Trophoblast cell (in vitro differentiated cells and primary cell): ENCODE data around the gene PRDX5.
A peak's percentile ranks its signal among the peaks of the same experiment; 100 is the strongest.
"Not testable (repeated sequence)": the region's sequence is repeated elsewhere in the genome, so short reads cannot be mapped to it uniquely, and the experiment has no call there.

Source experiments
- DNase-seq, 2 donors: peaks; one replicate each; pipeline ENCODE4 v3.0.0-alpha.2; 2016
- H2AFZ ChIP-seq: 2 replicates; pipeline ENCODE4 v1.6.1; 2013; ENCODE audit warnings: low read length, moderate library complexity, mild to moderate bottlenecking; ENCODE audit not compliant: insufficient read depth, poor library complexity
- H2AK5ac ChIP-seq: 2 replicates; pipeline ENCODE4 v1.6.1; 2013; ENCODE audit warnings: mild to moderate bottlenecking, low read length
- H2BK120ac ChIP-seq: 2 replicates; pipeline ENCODE4 v1.6.1; 2013; ENCODE audit warnings: low read length, mild to moderate bottlenecking, moderate library complexity; ENCODE audit not compliant: insufficient read depth, poor library complexity
- H2BK12ac ChIP-seq: 2 replicates; pipeline ENCODE4 v1.6.1; 2013; ENCODE audit warnings: mild to moderate bottlenecking, low read length, moderate library complexity
- H2BK5ac ChIP-seq: 2 replicates; pipeline ENCODE4 v1.6.1; 2013; ENCODE audit warnings: low read length, low read depth, moderate library complexity, mild to moderate bottlenecking; ENCODE audit not compliant: poor library complexity
- H3K14ac ChIP-seq: 2 replicates; pipeline ENCODE4 v1.6.1; 2013; ENCODE audit warnings: mild to moderate bottlenecking, low read length
- H3K18ac ChIP-seq: 2 replicates; pipeline ENCODE4 v1.6.1; 2013; ENCODE audit warnings: mild to moderate bottlenecking, low read length
- H3K23ac ChIP-seq: 2 replicates; pipeline ENCODE4 v1.6.1; 2013; ENCODE audit warnings: low read length
- H3K27ac ChIP-seq: 2 replicates; pipeline ENCODE4 v1.5.1; 2013; ENCODE audit warnings: low read depth, mild to moderate bottlenecking, inconsistent platforms, low read length, moderate library complexity
- H3K27me3 ChIP-seq: 2 replicates; pipeline ENCODE4 v1.6.1; 2013; ENCODE audit warnings: inconsistent platforms, mild to moderate bottlenecking, low read length, moderate library complexity; ENCODE audit not compliant: insufficient read depth
- H3K36me3 ChIP-seq, 2 experiments: 1 replicate in 1 of 2; 2 replicates in 1 of 2; pipeline ENCODE4 v1.6.1; 2013; ENCODE audit warnings: low read length in 2 of 2, mild to moderate bottlenecking in 2 of 2, moderate library complexity in 1 of 2; ENCODE audit not compliant: insufficient read depth in 2 of 2, control insufficient read depth in 1 of 2
- H3K4ac ChIP-seq: 2 replicates; pipeline ENCODE4 v1.6.1; 2013; ENCODE audit warnings: low read depth, mild to moderate bottlenecking, low read length, moderate library complexity
- H3K4me1 ChIP-seq, 2 experiments: 1 replicate in 1 of 2; 2 replicates in 1 of 2; pipeline ENCODE4 v1.6.1; 2013; ENCODE audit warnings: low read length in 2 of 2, mild to moderate bottlenecking in 2 of 2, moderate library complexity in 1 of 2; ENCODE audit not compliant: insufficient read depth in 2 of 2, control insufficient read depth in 1 of 2
- H3K4me2 ChIP-seq: 2 replicates; pipeline ENCODE4 v1.6.1; 2013; ENCODE audit warnings: inconsistent platforms, mild to moderate bottlenecking, low read length, moderate library complexity
- H3K4me3 ChIP-seq: 2 replicates; pipeline ENCODE4 v1.5.1; 2013; ENCODE audit warnings: mild to moderate bottlenecking, low read depth, low read length, inconsistent platforms
- H3K79me1 ChIP-seq: one replicate; pipeline ENCODE4 v1.6.1; 2013; ENCODE audit warnings: low read length
- H3K79me2 ChIP-seq: 2 replicates; pipeline ENCODE4 v1.6.1; 2013; ENCODE audit warnings: low read length, mild to moderate bottlenecking; ENCODE audit not compliant: control insufficient read depth, insufficient read depth, poor library complexity
- H3K9ac ChIP-seq: 2 replicates; pipeline ENCODE4 v1.6.1; 2013; ENCODE audit warnings: mild to moderate bottlenecking, low read length
- H3K9me3 ChIP-seq: 2 replicates; pipeline ENCODE4 v1.6.1; 2013; ENCODE audit warnings: low read depth, mild to moderate bottlenecking, control low read depth, inconsistent platforms, low read length; ENCODE audit not compliant: insufficient read depth
- H4K12ac ChIP-seq: 2 replicates; pipeline ENCODE4 v1.6.1; 2013; ENCODE audit warnings: low read depth, mild to moderate bottlenecking, low read length, moderate library complexity
- H4K8ac ChIP-seq: 2 replicates; pipeline ENCODE4 v1.6.1; 2013; ENCODE audit warnings: low read depth, mild to moderate bottlenecking, low read length, moderate library complexity
- H4K91ac ChIP-seq: one replicate; pipeline ENCODE4 v1.6.1; 2013; ENCODE audit warnings: low read depth, mild to moderate bottlenecking, low read length, moderate library complexity
- WGBS: extraction: QIAGEN DNeasy Blood & Tissue Kit; methylation state at CpG from one replicate; pipeline ENCODE4 v1.1.7; 2013; ENCODE audit warnings: missing lambda C conversion rate; ENCODE audit not compliant: insufficient read length, insufficient coverage; ENCODE audit errors: extremely low coverage; 5-methylcytosine and 5-hydroxymethylcytosine counted together

The PRDX5 gene

DNA sequence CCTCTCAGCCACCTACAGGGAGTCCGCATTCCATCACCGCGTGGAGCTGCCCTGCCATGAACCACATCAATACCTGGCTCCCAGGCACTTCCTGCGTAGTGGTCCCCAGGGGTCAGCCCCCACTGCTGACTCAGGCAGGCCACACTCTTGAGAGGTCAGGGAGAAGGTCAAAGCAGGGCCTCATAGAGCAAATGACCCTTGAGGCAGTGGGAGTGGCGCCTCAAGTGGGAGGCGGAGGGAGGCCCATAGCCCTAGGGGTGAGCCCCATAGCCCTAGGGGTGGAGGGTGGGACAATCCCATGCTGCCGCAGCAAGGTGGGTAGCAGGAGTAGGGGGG, 5.0 kb downstream of the PRDX5 start:
- H2AFZ ChIP-seq: no peak overlapping the region
- H4K12ac ChIP-seq: no peak overlapping the region
- H3K79me1 ChIP-seq: peaks cover 8% of the 10 kb centered on the region
- no peak overlapping the region for H2AK5ac ChIP-seq
- no peaks in the 10 kb centered on the region for H3K9me3 ChIP-seq
- H2BK12ac ChIP-seq: no peak overlapping the region
- H2BK120ac ChIP-seq: no peak overlapping the region
- H3K27me3 ChIP-seq: no peaks in the 10 kb centered on the region
- H3K36me3 ChIP-seq: peaks cover 29 to 30% of the 10 kb centered on the region in 2 experiments
- no peak overlapping the region for H2BK5ac ChIP-seq
- no peak overlapping the region for H3K23ac ChIP-seq
- no CpG with 5 or more reads among the region's 7 CpGs for WGBS
- H4K8ac ChIP-seq: no peak overlapping the region
- no peak overlapping the region for H4K91ac ChIP-seq
- H3K14ac ChIP-seq: no peak overlapping the region
- DNase-seq: no peak
- H3K4me1 ChIP-seq: peaks cover 15 to 19% of the 10 kb centered on the region in 2 experiments
- no peak overlapping the region for H3K4ac ChIP-seq
- no peak overlapping the region for H3K4me2 ChIP-seq
- H3K18ac ChIP-seq: no peak overlapping the region
- H3K27ac ChIP-seq: no peak overlapping the region
- H3K4me3 ChIP-seq: no peak overlapping the region
- peaks cover 5% of the 10 kb centered on the region for H3K79me2 ChIP-seq
- no peak overlapping the region for H3K9ac ChIP-seq

DNA sequence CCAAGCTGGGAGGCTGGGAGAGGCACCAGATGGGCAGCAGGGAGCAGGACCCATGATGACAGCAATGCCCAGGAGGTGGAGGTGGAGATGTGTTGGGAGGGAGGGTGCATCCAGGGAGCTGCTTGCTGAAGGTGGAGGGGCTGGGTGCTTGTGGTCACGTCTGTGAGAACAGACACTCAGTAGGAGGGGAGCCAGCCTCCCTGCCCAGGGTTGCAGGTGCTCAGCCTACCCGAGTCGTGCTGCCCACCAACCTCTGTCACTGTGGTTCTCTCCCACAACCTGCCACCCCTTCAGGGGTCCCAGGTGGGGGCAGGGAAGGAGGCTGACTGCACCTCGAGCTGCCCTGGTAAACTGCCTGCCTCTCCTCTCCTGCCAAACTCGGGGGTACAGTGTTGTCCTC, 5.5 kb downstream of the PRDX5 start:
- no peak overlapping the region for H3K4ac ChIP-seq
- no peak for DNase-seq
- no peak overlapping the region for H3K18ac ChIP-seq
- H2BK12ac ChIP-seq: no peak overlapping the region
- H3K4me1 ChIP-seq: peaks cover 15 to 19% of the 10 kb centered on the region in 2 experiments
- H3K27ac ChIP-seq: no peak overlapping the region
- no peak overlapping the region for H4K12ac ChIP-seq
- no peak overlapping the region for H3K4me2 ChIP-seq
- H2BK120ac ChIP-seq: no peak overlapping the region
- no peak overlapping the region for H2AK5ac ChIP-seq
- no peaks in the 10 kb centered on the region for H3K27me3 ChIP-seq
- no CpG with 5 or more reads among the region's 5 CpGs for WGBS
- no peak overlapping the region for H4K8ac ChIP-seq
- H3K79me1 ChIP-seq: peaks cover 4% of the 10 kb centered on the region
- H3K14ac ChIP-seq: no peak overlapping the region
- no peak overlapping the region for H2BK5ac ChIP-seq
- no peak overlapping the region for H3K23ac ChIP-seq
- no peak overlapping the region for H2AFZ ChIP-seq
- peaks cover 29 to 30% of the 10 kb centered on the region in 2 experiments for H3K36me3 ChIP-seq
- H3K9me3 ChIP-seq: no peaks in the 10 kb centered on the region
- H3K79me2 ChIP-seq: peaks cover under 1% of the 10 kb centered on the region
- no peak overlapping the region for H3K9ac ChIP-seq
- no peak overlapping the region for H3K4me3 ChIP-seq
- H4K91ac ChIP-seq: no peak overlapping the region

DNA sequence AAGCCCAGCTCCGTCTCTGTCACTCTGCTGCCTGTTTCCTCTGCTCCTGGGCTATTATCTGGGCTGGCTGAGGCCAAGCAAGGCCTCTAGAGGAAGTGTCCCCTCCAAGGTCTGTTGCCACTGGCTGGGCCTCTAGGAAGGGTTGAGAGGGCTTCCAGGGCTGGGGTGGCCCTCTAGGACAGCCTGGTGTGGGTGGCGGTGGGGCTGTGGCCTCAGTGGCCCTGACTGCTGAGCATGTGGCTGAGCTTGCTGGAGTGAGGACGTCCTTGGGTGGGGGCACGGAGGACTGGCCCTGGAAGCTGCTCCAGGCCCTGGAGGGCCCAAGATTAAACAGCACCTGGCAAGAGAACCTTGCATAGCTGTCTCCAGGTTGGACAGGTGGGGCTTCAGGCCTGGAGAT, 6.1 kb downstream of the PRDX5 start:
- not testable (repeated sequence) for H2AFZ ChIP-seq, H3K27me3 ChIP-seq, H3K9me3 ChIP-seq, H3K4ac ChIP-seq, H2BK120ac ChIP-seq, H2AK5ac ChIP-seq, H4K8ac ChIP-seq, H3K18ac ChIP-seq, H3K4me3 ChIP-seq, DNase-seq, H4K12ac ChIP-seq, H3K14ac ChIP-seq, H2BK5ac ChIP-seq, H3K9ac ChIP-seq, H2BK12ac ChIP-seq, H3K79me1 ChIP-seq, H3K23ac ChIP-seq, H3K4me2 ChIP-seq, H3K79me2 ChIP-seq
- Histone ChIP-seq H3K27ac (peak overlapping the region; percentile 13), H3K4me1 (peaks cover 14 to 19% of the 10 kb centered on the region in 2 experiments), H4K91ac (peak overlapping the region; percentile 69), H3K36me3 (peaks cover 29 to 30% of the 10 kb centered on the region in 2 experiments)
- WGBS: no CpG with 5 or more reads among the region's 4 CpGs

DNA sequence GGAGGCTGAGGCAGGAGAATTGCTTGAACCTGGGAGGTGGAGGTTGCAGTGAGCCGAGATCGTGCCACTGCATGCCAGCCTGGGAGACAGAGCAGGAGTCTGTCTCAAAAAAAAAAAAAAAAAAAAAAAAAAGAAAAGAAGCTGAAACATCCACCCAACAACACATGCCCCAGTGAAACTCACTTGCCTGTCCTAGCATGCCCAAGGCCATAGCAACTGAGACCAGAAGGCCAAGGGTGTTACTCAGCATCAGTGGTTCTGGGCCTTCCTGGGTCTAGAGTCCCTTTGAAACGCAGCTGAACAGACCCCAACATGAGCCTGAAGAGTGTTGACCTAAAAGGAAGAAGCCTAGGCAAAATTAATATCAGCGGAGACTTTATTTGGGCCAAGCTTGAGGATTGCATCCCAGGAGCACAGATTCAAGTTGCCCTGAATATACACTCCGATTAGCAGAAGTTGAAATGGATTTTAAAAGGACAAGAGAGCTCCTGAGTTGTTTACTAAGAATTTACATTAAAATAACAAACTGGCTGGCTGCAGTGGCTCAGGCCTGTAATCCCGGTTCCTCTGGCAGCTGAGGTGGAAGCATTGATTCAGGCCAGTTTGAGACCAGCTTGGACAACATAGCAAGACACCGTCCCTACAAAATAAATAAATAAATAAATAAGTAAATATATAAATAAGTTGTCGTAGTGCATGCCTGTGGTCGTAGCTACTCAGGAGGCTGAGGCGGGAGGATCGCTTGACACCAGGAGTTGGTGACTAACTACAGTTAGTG, 7.0 kb downstream of the PRDX5 start:
- Histone ChIP-seq H3K79me1 (no peaks in the 10 kb centered on the region), H2AFZ (no peak overlapping the region), H3K4me3 (no peak overlapping the region), H3K36me3 (peaks cover 25 to 30% of the 10 kb centered on the region in 2 experiments), H3K4me1 (peaks cover 11 to 19% of the 10 kb centered on the region in 2 experiments), H3K18ac (no peak overlapping the region), H3K27me3 (no peaks in the 10 kb centered on the region), H3K27ac (peak overlapping the region; percentile 31), H4K8ac (no peak overlapping the region), H3K79me2 (no peaks in the 10 kb centered on the region), H3K9me3 (no peaks in the 10 kb centered on the region), H3K4ac (no peak overlapping the region), H3K9ac (no peak overlapping the region), H2BK5ac (no peak overlapping the region), H2AK5ac (no peak overlapping the region), H4K91ac (no peak overlapping the region), H3K14ac (no peak overlapping the region), H2BK120ac (no peak overlapping the region), H2BK12ac (no peak overlapping the region), H4K12ac (no peak overlapping the region), H3K4me2 (no peak overlapping the region), H3K23ac (no peak overlapping the region)
- DNase-seq: peak in 1 of 2 donors; percentile 62
- no CpG with 5 or more reads among the region's 11 CpGs for WGBS
